GM19324 (cell line): ENCODE measurements around the gene VSIG10L.
A peak's percentile ranks its signal among the peaks of the same experiment; 100 is the strongest.

Experiments used
- ATAC-seq: cut with Tn5 transposase; IDR thresholded peaks from one replicate; pipeline ENCODE4 v1.9.1; 2021; ENCODE audit warnings: mild to moderate bottlenecking, moderate library complexity; ENCODE audit not compliant: unreplicated experiment, low FRiP score

The VSIG10L gene

GRCh38 chr19:51341976-51342580 lies at the start of gene VSIG10L:
Gene VSIG10L, minus strand, starts transcription at chr19:51342139. Its CDS starts 15 bp downstream, at chr19:51342124.
- no peak for ATAC-seq

- ATAC-seq: no peak
These were observed 49.2 kb upstream of the VSIG10L start for GRCh38 chr19:51391073-51391611.

- no peak for ATAC-seq
These were observed 47.2 kb upstream of the VSIG10L start for GRCh38 chr19:51389143-51389542.

- no peak for ATAC-seq
These were observed 46.0 kb upstream of the VSIG10L start, which contains the start of gene LIM2 for GRCh38 chr19:51387924-51388389. Gene LIM2, minus strand, starts transcription at chr19:51387974. Its CDS starts 531 bp downstream, at chr19:51387443.

- no peak for ATAC-seq
These were observed 45.1 kb upstream of the VSIG10L start for GRCh38 chr19:51386882-51387520.

GRCh38 chr19:51382004-51382403 lies 40.1 kb upstream of the VSIG10L start:
- no peak for ATAC-seq

- ATAC-seq: no peak
These were observed 38.4 kb upstream of the VSIG10L start for GRCh38 chr19:51380379-51380778.

- no peak for ATAC-seq
These were observed 35.5 kb upstream of the VSIG10L start for GRCh38 chr19:51377422-51377821.

GRCh38 chr19:51375504-51376221 lies 33.7 kb upstream of the VSIG10L start:
- no peak for ATAC-seq

GRCh38 chr19:51372649-51373504 lies 30.9 kb upstream of the VSIG10L start, which contains the start of gene NKG7:
Gene NKG7, minus strand, starts transcription at chr19:51372654. Its CDS starts 119 bp downstream, at chr19:51372535.
- no peak for ATAC-seq

GRCh38 chr19:51372021-51372648 lies 30.2 kb upstream of the VSIG10L start:
- no peak for ATAC-seq

GRCh38 chr19:51371186-51371690 lies 29.3 kb upstream of the VSIG10L start:
- ATAC-seq: no peak

GRCh38 chr19:51370230-51370629 lies 28.3 kb upstream of the VSIG10L start:
- ATAC-seq: no peak

- ATAC-seq: no peak
These were observed 26.7 kb upstream of the VSIG10L start, which contains the start of gene CLDND2 for GRCh38 chr19:51368366-51369282. Gene CLDND2, minus strand, starts transcription at chr19:51369003. Its CDS starts 426 bp downstream, at chr19:51368577.

- peak; percentile 83 for ATAC-seq
These were observed 25.8 kb upstream of the VSIG10L start for GRCh38 chr19:51367565-51368365.

GRCh38 chr19:51367255-51367564 lies 25.3 kb upstream of the VSIG10L start:
- no peak for ATAC-seq

- ATAC-seq: peak; percentile 58
These were observed 24.7 kb upstream of the VSIG10L start for GRCh38 chr19:51366389-51367254.
